Fibroblast of lung (primary cell): Measurements from ENCODE around the gene SNX20. TPM values are rescaled to one million over a fixed set of nuclear protein-coding genes. Genes with fewer than 3 reads are reported as not detected.

Experiments
- DNase-seq, 2 donors: peaks; one replicate each; pipeline versions ENCODE4 v3.0.0 to v3.0.0-alpha.2; 2010; ENCODE audit warnings: low read depth in 2 of 2
- H2AFZ ChIP-seq: 2 replicates; pipeline ENCODE4 v1.5.1; 2012; ENCODE audit warnings: low read length, control low read depth, inconsistent platforms
- H3K27ac ChIP-seq: 2 replicates; pipeline ENCODE4 v1.5.1; 2011; ENCODE audit warnings: low read length, control low read depth; ENCODE audit not compliant: insufficient read depth
- H3K27me3 ChIP-seq: 2 replicates; pipeline ENCODE4 v1.5.1; 2011; ENCODE audit warnings: mild to moderate bottlenecking, low read length; ENCODE audit not compliant: control insufficient read depth, insufficient read depth
- H3K36me3 ChIP-seq: 2 replicates; pipeline ENCODE4 v1.5.1; 2011; ENCODE audit warnings: low read length; ENCODE audit not compliant: control insufficient read depth, insufficient read depth
- H3K4me1 ChIP-seq: 2 replicates; pipeline ENCODE4 v1.5.1; 2011; ENCODE audit warnings: low read length; ENCODE audit not compliant: control insufficient read depth, insufficient read depth; ENCODE audit errors: extremely low read depth
- H3K4me2 ChIP-seq: 2 replicates; pipeline ENCODE4 v1.5.1; 2011; ENCODE audit warnings: low read length, control low read depth; ENCODE audit not compliant: insufficient read depth; ENCODE audit errors: extremely low read depth
- H3K4me3 ChIP-seq, 4 experiments: fragments of 200-600 bp in 1 of 4; sonication (generic) in 1 of 4; replicated peaks in 1 of 4; 2 replicates each; pipeline ENCODE4 v1.5.1; 2011 to 2016; ENCODE audit warnings: low read length in 4 of 4, low read depth in 3 of 4, mild to moderate bottlenecking in 3 of 4, control low read depth in 2 of 4, inconsistent platforms in 1 of 4, mixed read lengths in 1 of 4; ENCODE audit not compliant: insufficient read depth in 1 of 4; ENCODE audit errors: control extremely low read depth in 1 of 4
- H3K79me2 ChIP-seq: 2 replicates; pipeline ENCODE4 v1.5.1; 2012; ENCODE audit warnings: mild to moderate bottlenecking, low read length, inconsistent platforms; ENCODE audit not compliant: control insufficient read depth, insufficient read depth
- H3K9ac ChIP-seq: 2 replicates; pipeline ENCODE4 v1.5.1; 2011; ENCODE audit warnings: mild to moderate bottlenecking, low read length, control low read depth; ENCODE audit not compliant: insufficient read depth
- H3K9me3 ChIP-seq: 2 replicates; pipeline ENCODE4 v1.5.1; 2012; ENCODE audit warnings: low read depth, low read length; ENCODE audit not compliant: control insufficient read depth, insufficient read depth
- H4K20me1 ChIP-seq: 2 replicates; pipeline ENCODE4 v1.5.1; 2011; ENCODE audit warnings: low read length; ENCODE audit not compliant: control insufficient read depth, insufficient read depth; ENCODE audit errors: extremely low read depth
- CTCF ChIP-seq, 2 donors: IDR thresholded peaks in 1 of 2; conservative IDR thresholded peaks in 1 of 2; 1 replicate in 1 of 2; 2 replicates in 1 of 2; pipeline ENCODE4 v1.5.1; 2011 to 2012; ENCODE audit warnings: low read length in 2 of 2, control low read depth in 1 of 2, inconsistent platforms in 1 of 2, low read depth in 1 of 2, mild to moderate bottlenecking in 1 of 2
- EZH2 ChIP-seq: IDR thresholded peaks from 2 replicates; pipeline ENCODE4 v1.5.1; 2012; ENCODE audit warnings: low read length, control low read depth, mild to moderate bottlenecking; ENCODE audit errors: missing control alignments
- polyA plus RNA-seq, 2 donors: library from polyadenylated mRNA; depleted of rRNA in 1 of 2; stranded (reverse) in 1 of 2; unstranded in 1 of 2; fragments of >200 nt; gene quantifications; 2 replicates each; pipeline ENCODE4 v1.2.1, GENCODE V29; 2011 to 2012; ENCODE audit warnings: missing spikeins in 1 of 2
- total RNA-seq: library from RNA; depleted of rRNA; stranded (reverse); fragments of >200 nt; gene quantifications from 2 replicates; pipeline ENCODE4 v1.2.1, GENCODE V29; 2014

Gene SNX20
- total and polyA plus RNA-seq, 2 donors (not counting 1 experiment from before 2014, with no cell fraction given), result not detected

- Histone ChIP-seq H3K36me3 (no peaks in the 10 kb centered on the region), H3K4me2 (no peak overlapping the region), H3K4me3 (no peak overlapping the region), H3K27me3 (no peaks in the 10 kb centered on the region), H3K27ac (no peak overlapping the region), H3K4me1 (no peaks in the 10 kb centered on the region), H3K9me3 (no peaks in the 10 kb centered on the region), H4K20me1 (no peaks in the 10 kb centered on the region), H3K9ac (no peak overlapping the region), H2AFZ (no peak overlapping the region), H3K79me2 (no peaks in the 10 kb centered on the region)
- DNase-seq, result no peak
- TF ChIP-seq CTCF (conservative IDR thresholded peaks at IDR 0.05 in 1 of 2, IDR thresholded peaks at IDR 0.05 in 1 of 2; ENCODE audit: low read depth in 1 of 2, low read length in 2 of 2), result no peak
Measured at GRCh38 chr16:50634090-50634489, 47.0 kb downstream of the SNX20 start.

- no peaks in the 10 kb centered on the region for H3K9me3 ChIP-seq
- H3K79me2 ChIP-seq, result no peaks in the 10 kb centered on the region
- no peak overlapping the region for H3K4me2 ChIP-seq
- TF ChIP-seq CTCF (conservative IDR thresholded peaks at IDR 0.05 in 1 of 2, IDR thresholded peaks at IDR 0.05 in 1 of 2; ENCODE audit: low read depth in 1 of 2, low read length in 2 of 2), result no peak
- no peak for TF ChIP-seq EZH2
- no peak overlapping the region for H3K4me3 ChIP-seq
- no peak overlapping the region for H3K27ac ChIP-seq
- DNase-seq, result no peak
- H3K9ac ChIP-seq, result no peak overlapping the region
- no peak overlapping the region for H2AFZ ChIP-seq
- no peaks in the 10 kb centered on the region for H3K27me3 ChIP-seq
- no peaks in the 10 kb centered on the region for H4K20me1 ChIP-seq
- no peaks in the 10 kb centered on the region for H3K4me1 ChIP-seq
- no peaks in the 10 kb centered on the region for H3K36me3 ChIP-seq
Measured at GRCh38 chr16:50632927-50633800, 47.9 kb downstream of the SNX20 start.

DNA sequence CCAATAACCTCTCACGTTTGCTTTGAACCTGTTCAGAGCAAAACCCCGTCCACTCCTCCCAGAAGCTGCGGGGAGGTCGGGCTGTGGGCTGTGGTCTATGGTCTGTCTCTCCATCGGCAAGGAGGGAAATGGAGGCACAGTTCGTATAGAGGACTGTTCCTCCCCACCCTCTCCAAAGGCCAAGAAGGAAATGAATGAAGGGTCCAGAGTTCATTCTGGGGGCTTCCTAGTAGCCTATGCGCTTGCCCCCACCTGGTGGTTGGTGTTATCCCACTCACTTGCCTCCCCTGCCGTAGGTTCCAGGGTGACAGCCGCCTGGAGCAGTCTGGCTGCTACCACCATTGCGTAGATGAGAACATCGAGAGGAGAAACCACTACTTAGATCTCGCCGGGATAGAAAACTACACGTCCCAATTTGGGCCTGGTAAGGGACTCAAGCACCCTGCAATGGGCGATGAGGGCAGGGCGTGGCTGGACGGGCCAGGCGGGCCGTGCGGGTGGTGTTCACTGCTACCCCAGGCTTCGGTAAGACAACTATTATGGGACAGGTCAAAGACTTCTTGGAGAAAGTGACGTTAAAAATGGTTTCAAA lies 49.0 kb downstream of the SNX20 start:
- Histone ChIP-seq H3K4me2 (no peak overlapping the region), H2AFZ (no peak overlapping the region), H3K4me1 (no peaks in the 10 kb centered on the region), H3K9ac (no peak overlapping the region), H4K20me1 (no peaks in the 10 kb centered on the region), H3K36me3 (no peaks in the 10 kb centered on the region), H3K4me3 (no peak overlapping the region), H3K27me3 (no peaks in the 10 kb centered on the region), H3K79me2 (no peaks in the 10 kb centered on the region), H3K27ac (no peak overlapping the region), H3K9me3 (no peaks in the 10 kb centered on the region)
- DNase-seq, result no peak
- TF ChIP-seq CTCF (conservative IDR thresholded peaks at IDR 0.05 in 1 of 2, IDR thresholded peaks at IDR 0.05 in 1 of 2; ENCODE audit: low read depth in 1 of 2, low read length in 2 of 2), result no peak
- TF ChIP-seq EZH2, result no peak
